ENCODE measurements around the gene CWC25.
"Not testable (repeated sequence)": the region's sequence is repeated elsewhere in the genome, so short reads cannot be mapped to it uniquely, and the experiment has no call there.

Gene CWC25

GRCh38 chr17:38864636-38865398, 39.7 kb upstream of the CWC25 start:
- TF ChIP-seq CTCF (IDR thresholded peaks at IDR 0.05; ENCODE audit: insufficient read depth, low read depth, low read length, missing control alignments), result no peak
- no peak for DNase-seq (ENCODE audit: low read depth)
- no peak overlapping the region for H3K4me3 ChIP-seq (ENCODE audit: low read depth, low read length)

- DNase-seq (ENCODE audit: low read depth), result peak; percentile 43
- no peak for TF ChIP-seq CTCF (IDR thresholded peaks at IDR 0.05; ENCODE audit: insufficient read depth, low read depth, low read length, missing control alignments)
- H3K4me3 ChIP-seq (ENCODE audit: low read depth, low read length), result no peak overlapping the region
These were observed 36.3 kb upstream of the CWC25 start for GRCh38 chr17:38861399-38861843.

- DNase-seq (ENCODE audit: low read depth), result no peak
- no peak overlapping the region for H3K4me3 ChIP-seq (ENCODE audit: low read depth, low read length)
- no peak for TF ChIP-seq CTCF (IDR thresholded peaks at IDR 0.05; ENCODE audit: insufficient read depth, low read depth, low read length, missing control alignments)
These were observed 32.1 kb upstream of the CWC25 start for GRCh38 chr17:38857271-38857670.

GRCh38 chr17:38855101-38855714, 30.1 kb upstream of the CWC25 start:
- H3K4me3 ChIP-seq (ENCODE audit: low read depth, low read length); DNase-seq (ENCODE audit: low read depth): not testable (repeated sequence)

GRCh38 chr17:38853292-38854219, 28.4 kb upstream of the CWC25 start, which contains the start of gene RPL23:
TSS of gene RPL23 (minus strand) at chr17:38853721. CDS start at chr17:38853710, 11 bp downstream.
- peak within 1 kb of the TSS; percentile 73 for H3K4me3 ChIP-seq (ENCODE audit: low read depth, low read length)
- DNase-seq (ENCODE audit: low read depth), result peak; percentile 98
- no peak for TF ChIP-seq CTCF (IDR thresholded peaks at IDR 0.05; ENCODE audit: insufficient read depth, low read depth, low read length, missing control alignments)

GRCh38 chr17:38852771-38853291, 27.7 kb upstream of the CWC25 start:
- H3K4me3 ChIP-seq (ENCODE audit: low read depth, low read length), result peak overlapping the region; percentile 73
- TF ChIP-seq CTCF (IDR thresholded peaks at IDR 0.05; ENCODE audit: insufficient read depth, low read depth, low read length, missing control alignments), result no peak
- no peak for DNase-seq (ENCODE audit: low read depth)
